Upper lobe of left lung (tissue), 4 donors: ENCODE results near the gene GPD2.

Experiments
- EP300 ChIP-seq, 4 donors: sonication (generic); formaldehyde crosslinking; IDR thresholded peaks; one replicate each; pipeline ENCODE4 v1.5.1; 2017; ENCODE audit warnings: antibody characterized with exemption in 4 of 4, control low read depth in 2 of 4
- POLR2A ChIP-seq, 4 donors: fragments of 450-650 bp; IDR thresholded peaks; one replicate each; pipeline ENCODE4 v1.5.1; 2016 to 2017; ENCODE audit warnings: antibody characterized with exemption in 4 of 4, mild to moderate bottlenecking in 2 of 4
- POLR2AphosphoS5 ChIP-seq, 2 donors: sonication (generic); formaldehyde crosslinking; IDR thresholded peaks; one replicate each; pipeline ENCODE4 v1.5.1; 2017; ENCODE audit warnings: antibody characterized with exemption in 2 of 2
- TF ChIP-seq, protein P1 (sequence below), 6 experiments: fragments of 450-650 bp in 4 of 6; fragments of 200-600 bp in 2 of 6; sonication (generic) in 2 of 6; IDR thresholded peaks; one replicate each; pipeline ENCODE4 v1.5.1; 2016 to 2019; ENCODE audit warnings: antibody characterized with exemption in 6 of 6

DNA sequence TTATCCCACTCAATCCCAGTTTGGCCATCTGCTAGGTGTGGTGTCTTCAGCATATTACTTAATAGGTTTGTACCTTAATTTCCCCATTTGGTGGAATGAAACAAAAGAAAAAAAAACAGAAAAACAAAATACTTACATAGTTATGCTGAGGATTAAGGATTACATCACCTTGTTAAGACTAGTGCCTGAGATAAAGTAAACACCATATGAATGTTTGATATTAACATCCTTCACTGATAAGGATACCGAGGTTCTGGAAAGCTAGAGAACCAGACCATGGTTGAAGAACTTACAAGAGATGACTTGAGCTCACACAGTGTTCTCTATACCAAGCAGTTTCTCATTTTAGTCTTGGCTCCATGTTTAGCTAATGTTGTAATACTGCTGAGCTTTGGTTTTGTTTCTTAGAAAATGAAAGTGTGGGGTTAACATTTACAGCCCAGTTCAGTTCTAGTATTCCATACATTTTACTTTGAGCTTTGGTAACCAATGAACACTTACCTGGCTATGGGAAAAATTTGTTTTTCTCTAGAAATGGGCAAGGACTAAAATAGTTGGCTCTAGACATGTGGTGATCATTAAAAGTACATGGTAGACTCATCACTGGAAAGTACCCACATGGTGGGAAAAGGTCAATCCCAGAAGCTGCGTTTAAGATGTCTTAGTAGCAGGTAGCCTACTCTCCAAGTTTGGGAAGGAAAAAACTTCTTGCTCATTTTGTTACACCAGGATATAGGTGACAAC, 5.8 kb upstream of the GPD2 start:
- TF ChIP-seq, protein P1, sequence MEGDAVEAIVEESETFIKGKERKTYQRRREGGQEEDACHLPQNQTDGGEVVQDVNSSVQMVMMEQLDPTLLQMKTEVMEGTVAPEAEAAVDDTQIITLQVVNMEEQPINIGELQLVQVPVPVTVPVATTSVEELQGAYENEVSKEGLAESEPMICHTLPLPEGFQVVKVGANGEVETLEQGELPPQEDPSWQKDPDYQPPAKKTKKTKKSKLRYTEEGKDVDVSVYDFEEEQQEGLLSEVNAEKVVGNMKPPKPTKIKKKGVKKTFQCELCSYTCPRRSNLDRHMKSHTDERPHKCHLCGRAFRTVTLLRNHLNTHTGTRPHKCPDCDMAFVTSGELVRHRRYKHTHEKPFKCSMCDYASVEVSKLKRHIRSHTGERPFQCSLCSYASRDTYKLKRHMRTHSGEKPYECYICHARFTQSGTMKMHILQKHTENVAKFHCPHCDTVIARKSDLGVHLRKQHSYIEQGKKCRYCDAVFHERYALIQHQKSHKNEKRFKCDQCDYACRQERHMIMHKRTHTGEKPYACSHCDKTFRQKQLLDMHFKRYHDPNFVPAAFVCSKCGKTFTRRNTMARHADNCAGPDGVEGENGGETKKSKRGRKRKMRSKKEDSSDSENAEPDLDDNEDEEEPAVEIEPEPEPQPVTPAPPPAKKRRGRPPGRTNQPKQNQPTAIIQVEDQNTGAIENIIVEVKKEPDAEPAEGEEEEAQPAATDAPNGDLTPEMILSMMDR (IDR thresholded peaks at IDR 0.05), result no peak
- TF ChIP-seq POLR2A (IDR thresholded peaks at IDR 0.05) (no peak), POLR2AphosphoS5 (IDR thresholded peaks at IDR 0.05) (no peak), EP300 (IDR thresholded peaks at IDR 0.05) (no peak)
